Activated naive CD4-positive, alpha-beta T cell treated with anti-CD3 and anti-CD28 coated beads, Interleukin-2, amount 10 ng/mL, durations not matched to agents 7 days and 5 days (primary cell): ENCODE results near the gene GRAPL.
"Not testable (repeated sequence)": the region's sequence is repeated elsewhere in the genome, so short reads cannot be mapped to it uniquely, and the experiment has no call there.

Source experiments
- CTCF ChIA-PET: fragments of 350-600 bp; sonication (Branson Sonifier 250); formaldehyde crosslinking; loops from one replicate; lab custom pipeline; 2021; ENCODE audit warnings: antibody characterized with exemption; lab: Charles Lee
- DNase-seq: peaks from one replicate; pipeline ENCODE4 v3.0.0-alpha.2; 2020
- H3K27ac Mint-ChIP-seq: one replicate; pipeline ENCODE4 v1.8.0; 2021; ENCODE audit warnings: mild to moderate bottlenecking, moderate library complexity, mixed read lengths
- H3K27me3 Mint-ChIP-seq: one replicate; pipeline ENCODE4 v1.8.0; 2021; ENCODE audit warnings: mild to moderate bottlenecking, mixed read lengths
- H3K36me3 Mint-ChIP-seq: one replicate; pipeline ENCODE4 v1.8.0; 2021; ENCODE audit warnings: mixed read lengths
- H3K4me1 Mint-ChIP-seq: one replicate; pipeline ENCODE4 v1.8.0; 2021; ENCODE audit warnings: mixed read lengths
- H3K4me3 Mint-ChIP-seq: one replicate; pipeline ENCODE4 v1.8.0; 2021; ENCODE audit warnings: mild to moderate bottlenecking, moderate library complexity, mixed read lengths
- H3K9me3 Mint-ChIP-seq: one replicate; pipeline ENCODE4 v1.8.0; 2021; ENCODE audit warnings: mixed read lengths

Gene GRAPL

GRCh38 chr17:19129500-19129899 is 2.1 kb downstream of the GRAPL start:
- H3K4me3 Mint-ChIP-seq, H3K4me1 Mint-ChIP-seq, H3K27ac Mint-ChIP-seq, CTCF ChIA-PET, H3K36me3 Mint-ChIP-seq, DNase-seq, H3K27me3 Mint-ChIP-seq, H3K9me3 Mint-ChIP-seq: not testable (repeated sequence)

- CTCF ChIA-PET, H3K27me3 Mint-ChIP-seq, H3K27ac Mint-ChIP-seq, H3K4me1 Mint-ChIP-seq, DNase-seq, H3K4me3 Mint-ChIP-seq, H3K36me3 Mint-ChIP-seq, H3K9me3 Mint-ChIP-seq: not testable (repeated sequence)
Measured at GRCh38 chr17:19131108-19131507, 3.7 kb downstream of the GRAPL start.

DNA sequence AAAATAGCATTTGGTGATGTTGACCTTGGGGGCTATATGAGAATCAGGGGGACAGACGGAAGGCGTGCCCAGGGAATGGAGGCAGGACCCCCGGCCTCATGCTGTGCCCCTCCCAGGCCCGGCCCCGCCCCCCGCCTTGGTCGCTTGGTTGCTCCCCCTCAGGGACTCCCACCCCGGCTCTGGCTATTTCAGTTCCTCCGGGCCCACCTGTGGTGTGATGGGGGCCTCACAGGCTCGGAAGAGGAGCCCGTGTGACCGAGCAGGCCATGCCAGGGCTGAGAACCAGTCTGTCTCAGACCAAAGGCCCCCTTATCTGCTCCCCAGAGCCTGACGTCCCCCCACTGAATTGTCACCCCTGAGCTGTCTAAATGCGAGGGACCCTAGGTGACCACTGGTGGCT is 4.4 kb downstream of the GRAPL start:
- CTCF ChIA-PET, H3K4me1 Mint-ChIP-seq, H3K27ac Mint-ChIP-seq, H3K27me3 Mint-ChIP-seq, H3K36me3 Mint-ChIP-seq, H3K9me3 Mint-ChIP-seq, H3K4me3 Mint-ChIP-seq, DNase-seq: not testable (repeated sequence)

DNA sequence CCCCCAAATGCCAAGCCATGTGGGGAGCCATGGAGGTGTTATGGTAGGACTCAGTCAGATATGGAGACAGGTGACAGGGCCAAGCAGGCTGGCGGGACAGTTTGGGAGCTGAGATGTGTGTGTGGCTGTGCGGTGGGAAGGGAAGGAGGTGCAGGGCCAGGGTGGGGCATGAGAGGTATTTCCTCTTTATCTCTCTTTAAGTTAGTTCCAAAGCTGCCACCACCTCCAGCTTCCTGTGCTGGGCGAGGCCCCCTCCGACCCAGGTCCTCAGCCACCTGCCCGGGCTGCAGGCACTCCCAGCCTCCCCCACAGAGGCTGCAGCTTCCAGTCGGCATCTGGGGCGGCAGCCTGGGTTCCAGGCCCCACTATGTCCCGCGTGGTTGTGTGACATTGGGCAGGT is 6.4 kb downstream of the GRAPL start:
- H3K36me3 Mint-ChIP-seq, DNase-seq, CTCF ChIA-PET, H3K4me3 Mint-ChIP-seq, H3K27ac Mint-ChIP-seq, H3K4me1 Mint-ChIP-seq, H3K9me3 Mint-ChIP-seq, H3K27me3 Mint-ChIP-seq: not testable (repeated sequence)

DNA sequence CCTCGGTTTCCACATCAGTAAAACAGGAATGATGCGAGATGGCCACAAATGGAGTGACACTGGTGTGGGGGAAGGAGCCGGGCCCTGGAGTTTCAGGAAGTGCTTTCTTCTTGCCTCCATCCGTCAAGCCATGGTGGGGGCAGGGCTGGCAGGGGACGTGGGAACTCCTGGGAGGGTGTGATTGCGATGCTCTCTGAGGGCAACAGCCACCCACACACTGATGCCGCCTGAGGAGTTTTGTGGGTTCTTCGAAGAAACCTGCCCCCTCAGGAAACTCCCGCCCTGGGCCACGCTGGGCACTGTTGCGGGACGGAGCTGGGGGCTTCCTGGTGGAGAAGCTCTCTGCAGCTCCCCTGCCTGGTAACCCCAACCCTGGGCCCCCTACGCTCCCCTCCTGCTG is 8.0 kb downstream of the GRAPL start:
- DNase-seq, H3K27ac Mint-ChIP-seq, H3K36me3 Mint-ChIP-seq, H3K4me3 Mint-ChIP-seq, H3K9me3 Mint-ChIP-seq, H3K27me3 Mint-ChIP-seq, CTCF ChIA-PET, H3K4me1 Mint-ChIP-seq: not testable (repeated sequence)

DNA sequence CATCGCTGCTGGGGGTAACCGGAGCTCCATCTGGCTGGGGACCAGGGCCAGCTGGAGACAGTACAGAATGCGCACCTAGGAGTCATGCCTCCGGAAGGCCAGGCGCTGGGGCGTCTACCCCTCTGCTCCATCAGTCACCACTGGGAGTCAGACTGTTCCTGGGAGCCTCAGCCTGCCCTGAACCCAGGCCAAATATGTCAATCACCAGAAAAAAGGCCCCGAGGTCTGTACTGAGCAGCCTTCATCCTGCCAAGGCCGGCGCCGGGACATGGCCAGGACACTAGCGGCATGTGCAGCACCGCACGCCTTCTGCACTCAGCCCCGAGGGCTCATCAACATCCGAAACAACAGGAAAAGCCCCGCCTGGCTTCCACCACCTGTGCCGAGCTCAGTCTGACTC is 8.7 kb downstream of the GRAPL start:
- H3K27me3 Mint-ChIP-seq, DNase-seq, CTCF ChIA-PET, H3K36me3 Mint-ChIP-seq, H3K4me1 Mint-ChIP-seq, H3K4me3 Mint-ChIP-seq, H3K27ac Mint-ChIP-seq, H3K9me3 Mint-ChIP-seq: not testable (repeated sequence)

DNA sequence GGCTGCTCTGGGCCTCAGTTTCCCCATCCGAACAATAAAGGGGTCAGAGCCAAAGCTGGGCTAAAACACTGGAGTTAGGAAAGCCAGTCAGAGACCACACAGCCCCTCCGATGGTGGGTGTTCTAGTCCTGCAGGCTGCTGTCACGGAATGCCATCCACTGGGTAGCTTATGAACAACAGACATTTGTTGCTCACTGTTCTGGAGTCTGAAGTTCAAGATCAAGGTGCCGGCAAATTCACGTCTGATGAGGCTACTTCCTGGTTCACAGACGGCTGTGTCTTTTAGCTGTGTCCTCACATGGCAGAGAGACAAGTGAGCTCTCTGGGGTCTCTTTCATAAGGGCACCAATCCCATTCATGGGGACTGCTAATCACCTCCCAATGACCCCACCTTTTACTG is 9.2 kb downstream of the GRAPL start:
- DNase-seq, H3K27me3 Mint-ChIP-seq, H3K36me3 Mint-ChIP-seq, H3K9me3 Mint-ChIP-seq, CTCF ChIA-PET, H3K4me3 Mint-ChIP-seq, H3K4me1 Mint-ChIP-seq, H3K27ac Mint-ChIP-seq: not testable (repeated sequence)

GRCh38 chr17:19137959-19138358 is 10.6 kb downstream of the GRAPL start:
- H3K4me1 Mint-ChIP-seq, H3K4me3 Mint-ChIP-seq, H3K9me3 Mint-ChIP-seq, H3K27me3 Mint-ChIP-seq, H3K27ac Mint-ChIP-seq, DNase-seq, H3K36me3 Mint-ChIP-seq, CTCF ChIA-PET: not testable (repeated sequence)

GRCh38 chr17:19141366-19142155 is 14.2 kb downstream of the GRAPL start:
- H3K36me3 Mint-ChIP-seq, DNase-seq, H3K9me3 Mint-ChIP-seq, CTCF ChIA-PET, H3K27me3 Mint-ChIP-seq, H3K4me1 Mint-ChIP-seq, H3K27ac Mint-ChIP-seq, H3K4me3 Mint-ChIP-seq: not testable (repeated sequence)

GRCh38 chr17:19142419-19142818 is 15.0 kb downstream of the GRAPL start:
- H3K4me1 Mint-ChIP-seq, H3K36me3 Mint-ChIP-seq, H3K4me3 Mint-ChIP-seq, H3K9me3 Mint-ChIP-seq, CTCF ChIA-PET, H3K27me3 Mint-ChIP-seq, H3K27ac Mint-ChIP-seq: not testable (repeated sequence)
- DNase-seq = peak; percentile 48

- H3K4me3 Mint-ChIP-seq, H3K36me3 Mint-ChIP-seq, CTCF ChIA-PET, H3K9me3 Mint-ChIP-seq, DNase-seq, H3K4me1 Mint-ChIP-seq, H3K27ac Mint-ChIP-seq, H3K27me3 Mint-ChIP-seq: not testable (repeated sequence)
Measured at GRCh38 chr17:19143097-19143777, 15.8 kb downstream of the GRAPL start.

- H3K27ac Mint-ChIP-seq, H3K27me3 Mint-ChIP-seq, DNase-seq, H3K4me1 Mint-ChIP-seq, H3K4me3 Mint-ChIP-seq, H3K9me3 Mint-ChIP-seq, H3K36me3 Mint-ChIP-seq, CTCF ChIA-PET: not testable (repeated sequence)
Measured at GRCh38 chr17:19144373-19144772, 17.0 kb downstream of the GRAPL start.

GRCh38 chr17:19145471-19145870 is 18.1 kb downstream of the GRAPL start:
- DNase-seq, CTCF ChIA-PET, H3K9me3 Mint-ChIP-seq, H3K36me3 Mint-ChIP-seq, H3K4me1 Mint-ChIP-seq, H3K27me3 Mint-ChIP-seq, H3K27ac Mint-ChIP-seq, H3K4me3 Mint-ChIP-seq: not testable (repeated sequence)

GRCh38 chr17:19150678-19151615 is 23.6 kb downstream of the GRAPL start:
- H3K27ac Mint-ChIP-seq, CTCF ChIA-PET, H3K9me3 Mint-ChIP-seq, DNase-seq, H3K4me1 Mint-ChIP-seq, H3K27me3 Mint-ChIP-seq, H3K4me3 Mint-ChIP-seq, H3K36me3 Mint-ChIP-seq: not testable (repeated sequence)

DNA sequence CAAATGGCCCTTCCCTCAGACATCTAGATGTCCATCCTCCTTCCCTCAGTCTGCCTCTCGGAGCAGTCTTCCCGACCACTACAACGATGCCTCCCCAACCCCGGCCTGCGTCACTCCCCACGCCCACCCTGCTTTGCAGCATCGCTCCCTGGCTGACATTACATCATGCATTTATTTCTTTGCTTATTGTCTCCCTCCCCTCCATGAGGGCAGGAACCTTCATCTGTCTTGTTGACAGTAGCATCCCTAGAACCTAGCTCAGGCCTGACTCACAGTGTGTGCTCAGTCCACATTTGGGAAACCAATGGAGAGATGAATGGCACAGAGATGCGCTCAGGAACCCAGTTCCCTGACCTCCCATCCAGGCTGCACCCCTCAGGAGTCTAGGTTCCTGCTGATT is 30.2 kb downstream of the GRAPL start:
- H3K27ac Mint-ChIP-seq, H3K4me3 Mint-ChIP-seq, H3K4me1 Mint-ChIP-seq, H3K36me3 Mint-ChIP-seq, DNase-seq, H3K27me3 Mint-ChIP-seq, H3K9me3 Mint-ChIP-seq, CTCF ChIA-PET: not testable (repeated sequence)
